Measurements from ENCODE around the gene PSMD12.
"Not testable (repeated sequence)": the region's sequence is repeated elsewhere in the genome, so short reads cannot be mapped to it uniquely, and the experiment has no call there.

PSMD12 gene

DNA sequence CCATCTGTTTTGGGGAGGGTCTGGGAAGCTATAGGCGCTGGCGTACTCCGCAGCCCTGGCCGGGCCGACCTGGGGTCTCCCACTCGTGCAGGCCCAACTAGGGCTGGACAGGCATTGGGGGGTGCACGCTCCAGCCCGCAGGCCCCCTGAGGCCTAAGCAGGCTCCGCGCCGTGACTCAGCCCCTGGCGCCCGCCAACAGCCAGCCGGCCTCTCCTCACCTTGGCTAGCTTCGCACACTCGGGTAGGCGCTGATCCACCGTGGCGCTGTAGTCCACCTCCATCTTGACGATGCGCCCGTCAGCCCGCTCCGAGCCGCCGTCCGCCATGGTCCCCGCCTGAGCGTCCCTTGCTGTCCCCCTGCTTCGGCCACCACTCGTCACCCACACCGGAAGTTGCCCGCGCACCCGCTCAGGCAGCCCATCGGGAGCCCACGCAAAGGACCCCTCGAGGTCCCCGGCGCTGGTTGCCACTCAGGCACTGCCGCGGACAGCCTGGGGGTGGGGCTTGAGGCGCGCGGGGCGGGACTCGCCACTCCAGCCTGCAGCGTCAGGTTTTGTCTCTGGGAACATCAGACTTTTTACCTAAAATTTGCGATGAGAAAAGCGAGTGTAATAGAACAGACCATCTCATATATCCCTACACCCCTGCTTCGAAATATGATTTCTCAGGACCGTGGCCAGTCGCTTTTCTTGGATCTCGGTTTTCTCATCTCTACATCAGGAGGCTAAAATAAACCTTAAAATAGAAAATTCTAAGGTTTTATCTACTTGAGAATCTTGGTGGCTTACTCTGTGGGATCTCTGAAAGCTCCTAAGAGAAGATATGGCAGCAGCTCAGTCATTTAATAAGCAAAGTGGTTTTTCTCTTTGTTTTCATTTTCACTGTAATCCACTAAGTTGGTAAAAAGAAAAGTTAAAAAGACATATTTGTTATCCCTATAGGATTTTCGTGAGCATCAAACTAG, at the start of gene PSMD12:
Gene PSMD12 (minus strand): TSS at position 385 of the 965 bp plus-strand sequence. CDS start 58 bp downstream, at position 327.
- DNase-seq (ENCODE audit: low read depth), result peak; percentile 78

GRCh38 chr17:67415291-67415690, 48.9 kb upstream of the PSMD12 start:
- no peak for DNase-seq (ENCODE audit: low read depth)

DNA sequence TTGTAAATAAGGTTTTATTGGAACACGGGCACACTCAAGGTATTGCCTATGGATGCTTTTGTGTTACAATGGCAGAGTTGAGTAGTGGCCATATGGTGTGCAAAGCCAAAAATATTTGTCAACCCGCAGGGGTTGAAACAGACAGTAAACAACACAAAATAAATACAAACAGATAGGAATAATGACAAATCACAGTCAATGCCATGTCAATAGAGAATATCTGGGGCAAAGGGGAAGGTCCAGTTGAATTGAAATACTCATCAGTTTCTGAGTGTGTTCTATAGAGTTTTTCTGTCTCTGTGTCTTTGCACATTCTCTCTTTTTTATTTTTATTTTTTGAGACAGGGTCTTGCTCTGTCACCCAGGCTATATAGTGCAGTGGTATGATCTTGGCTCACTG, 48.2 kb upstream of the PSMD12 start:
- DNase-seq (ENCODE audit: low read depth), result no peak

GRCh38 chr17:67414130-67414529, 47.8 kb upstream of the PSMD12 start:
- no peak for DNase-seq (ENCODE audit: low read depth)

DNA sequence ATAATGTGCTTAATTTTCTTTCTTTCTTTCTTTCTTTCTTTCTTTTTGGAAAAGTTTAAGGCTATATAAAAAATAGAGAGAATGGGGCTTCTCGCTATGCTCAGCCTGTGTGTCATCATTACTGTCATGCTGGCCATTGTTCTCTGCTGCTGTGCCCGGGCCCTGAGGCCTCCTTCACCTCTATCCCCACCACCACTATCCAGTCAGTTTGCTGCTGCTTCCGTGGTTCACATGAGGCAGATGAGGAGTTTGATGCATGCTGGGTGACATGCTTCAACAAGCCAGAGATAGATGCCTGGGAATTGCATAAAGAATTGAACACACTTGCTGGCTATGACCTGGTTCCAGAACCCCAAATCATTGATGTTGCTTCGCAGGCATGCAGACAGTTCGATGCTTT, 47.0 kb upstream of the PSMD12 start:
- DNase-seq (ENCODE audit: low read depth), result no peak

DNA sequence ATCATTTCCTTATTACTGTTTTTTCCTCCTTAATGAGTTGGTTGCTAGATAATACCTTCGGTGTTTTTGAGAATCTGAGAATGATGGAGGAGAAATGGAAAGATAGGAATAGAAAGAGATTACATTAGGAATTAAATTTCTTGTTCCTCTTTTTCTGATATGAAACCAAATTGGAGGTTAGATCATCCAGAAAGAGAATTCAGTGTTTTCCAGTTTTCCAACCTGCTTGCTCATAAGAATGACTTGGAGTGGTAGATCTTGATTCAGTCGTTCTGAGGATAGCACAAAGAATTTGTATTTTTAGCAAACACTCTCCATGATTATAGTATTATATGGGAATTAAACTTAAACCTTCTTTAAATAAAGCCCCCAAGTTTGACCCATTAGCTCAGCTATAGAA, 46.6 kb upstream of the PSMD12 start:
- DNase-seq (ENCODE audit: low read depth), result no peak

DNA sequence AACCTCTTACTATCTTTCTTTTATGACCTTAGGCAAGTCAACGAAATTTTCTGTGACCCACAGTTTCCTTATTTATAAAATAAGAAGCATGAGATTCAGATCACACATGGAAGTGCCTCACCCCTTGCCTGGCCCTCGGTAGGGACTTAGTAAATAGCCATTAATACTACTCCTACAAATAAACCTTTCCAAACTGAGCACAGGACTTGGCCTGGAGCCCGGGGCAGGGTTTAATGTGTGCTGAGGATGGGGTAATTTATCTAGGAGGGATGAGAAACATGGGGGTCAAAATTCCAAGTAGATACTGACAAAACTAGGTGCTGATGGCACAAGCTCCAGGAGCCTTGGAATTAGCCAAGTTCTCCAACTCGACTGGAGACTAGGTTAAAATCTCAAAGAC, 45.7 kb upstream of the PSMD12 start:
- no peak for DNase-seq (ENCODE audit: low read depth)

DNA sequence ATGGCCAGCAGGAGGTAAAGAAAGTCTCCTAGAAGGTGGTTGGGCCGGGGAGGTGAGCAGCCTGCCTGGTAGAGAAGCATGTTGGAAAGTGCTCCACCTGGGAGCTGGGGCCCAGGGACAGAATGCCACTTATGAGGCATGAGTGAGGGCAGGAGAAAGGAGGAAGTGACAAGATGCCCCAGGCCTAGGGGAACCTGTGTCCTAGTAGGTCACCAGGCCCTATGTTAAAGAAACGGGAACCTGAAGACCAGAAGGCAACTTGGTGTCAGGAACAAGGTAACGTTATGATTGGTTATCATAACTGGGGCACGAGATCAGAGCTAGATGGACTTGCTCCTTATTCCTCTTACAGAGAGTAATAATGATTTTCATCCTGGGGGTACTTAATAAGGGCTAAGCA, 45.0 kb upstream of the PSMD12 start:
- no peak for DNase-seq (ENCODE audit: low read depth)

DNA sequence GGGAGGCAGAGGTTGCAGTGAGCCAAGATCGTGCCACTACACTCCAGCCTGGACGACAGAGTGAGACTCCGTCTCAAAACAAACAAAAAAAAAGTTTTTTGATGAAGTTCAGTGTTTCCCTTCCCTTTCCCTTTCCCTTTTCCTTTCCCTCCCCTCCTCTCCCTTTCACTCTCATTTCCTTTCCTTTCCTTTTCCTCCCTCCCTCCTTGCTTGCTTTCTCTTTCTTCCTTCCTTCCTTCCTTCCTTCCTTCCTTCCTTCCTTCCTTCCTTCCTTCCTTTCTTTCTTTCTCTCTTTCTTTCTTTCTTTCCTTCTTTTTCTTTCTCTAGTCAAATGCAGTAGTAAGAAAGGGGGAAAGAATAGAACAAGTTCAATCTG, 42.1 kb upstream of the PSMD12 start:
- not testable (repeated sequence) for DNase-seq (ENCODE audit: low read depth)

- DNase-seq (ENCODE audit: low read depth), result no peak
These were observed 37.1 kb upstream of the PSMD12 start for GRCh38 chr17:67403483-67403882.

DNA sequence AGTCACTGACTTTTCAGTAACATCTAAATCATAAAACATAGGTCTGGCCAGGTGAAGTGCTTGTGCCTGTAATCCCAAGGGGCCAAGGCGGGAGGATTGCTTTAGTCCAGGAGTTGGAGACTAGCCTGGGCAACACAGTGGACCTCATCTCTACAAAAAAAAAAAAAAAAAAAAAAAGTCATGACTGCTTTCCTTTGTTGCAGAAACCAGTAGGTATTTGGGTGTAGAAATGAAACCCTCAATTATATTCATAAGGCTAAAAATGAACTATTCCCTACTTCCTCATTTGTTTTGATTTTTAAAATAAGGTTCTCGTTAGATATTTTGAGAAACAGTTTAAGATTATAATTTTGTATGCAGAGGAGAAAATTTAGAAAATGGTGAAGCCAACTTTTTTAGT, 36.7 kb upstream of the PSMD12 start:
- DNase-seq (ENCODE audit: low read depth), result no peak

GRCh38 chr17:67401598-67402504, 35.5 kb upstream of the PSMD12 start:
- DNase-seq (ENCODE audit: low read depth), result no peak

DNA sequence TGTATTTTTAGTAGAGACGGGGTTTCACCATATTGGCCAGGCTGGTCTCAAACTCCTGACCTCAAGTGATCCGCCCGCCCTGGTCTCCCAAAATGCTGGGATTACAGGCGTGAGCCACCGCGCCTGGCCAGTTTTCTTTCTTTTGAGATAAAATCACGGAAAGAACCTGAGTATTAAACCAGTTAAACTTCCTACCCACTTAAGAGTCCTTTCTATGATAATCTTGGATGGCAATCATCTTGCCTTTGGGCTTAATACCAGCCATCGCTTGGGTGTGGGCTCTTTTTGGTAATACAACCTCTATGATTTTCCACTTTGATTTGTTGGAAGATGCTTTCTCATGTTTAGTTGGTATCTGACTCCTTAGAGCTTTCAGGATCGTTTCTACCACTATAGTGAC, 34.7 kb upstream of the PSMD12 start:
- no peak for DNase-seq (ENCODE audit: low read depth)

DNA sequence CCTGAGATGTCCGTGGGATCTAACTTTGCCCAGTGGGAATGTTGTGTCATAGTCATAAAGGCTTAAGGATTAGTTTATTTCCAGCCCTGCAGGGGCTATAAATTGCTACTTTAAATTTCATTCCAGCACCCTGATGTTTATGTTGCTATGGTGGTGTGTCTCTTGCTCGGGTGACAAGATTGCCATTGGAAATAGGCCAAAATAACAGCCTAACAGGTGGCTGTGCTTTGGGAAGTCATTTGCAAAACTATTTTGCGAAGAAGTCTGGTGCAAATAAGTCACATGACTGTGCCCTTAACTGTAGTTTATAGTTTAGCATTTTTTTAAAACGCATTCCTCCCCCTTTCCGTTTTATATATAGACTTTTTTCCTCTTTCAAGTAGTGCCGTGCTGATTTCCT, 33.8 kb upstream of the PSMD12 start:
- no peak for DNase-seq (ENCODE audit: low read depth)

- DNase-seq (ENCODE audit: low read depth), result no peak
These were observed 33.3 kb upstream of the PSMD12 start for GRCh38 chr17:67399676-67400075.

DNA sequence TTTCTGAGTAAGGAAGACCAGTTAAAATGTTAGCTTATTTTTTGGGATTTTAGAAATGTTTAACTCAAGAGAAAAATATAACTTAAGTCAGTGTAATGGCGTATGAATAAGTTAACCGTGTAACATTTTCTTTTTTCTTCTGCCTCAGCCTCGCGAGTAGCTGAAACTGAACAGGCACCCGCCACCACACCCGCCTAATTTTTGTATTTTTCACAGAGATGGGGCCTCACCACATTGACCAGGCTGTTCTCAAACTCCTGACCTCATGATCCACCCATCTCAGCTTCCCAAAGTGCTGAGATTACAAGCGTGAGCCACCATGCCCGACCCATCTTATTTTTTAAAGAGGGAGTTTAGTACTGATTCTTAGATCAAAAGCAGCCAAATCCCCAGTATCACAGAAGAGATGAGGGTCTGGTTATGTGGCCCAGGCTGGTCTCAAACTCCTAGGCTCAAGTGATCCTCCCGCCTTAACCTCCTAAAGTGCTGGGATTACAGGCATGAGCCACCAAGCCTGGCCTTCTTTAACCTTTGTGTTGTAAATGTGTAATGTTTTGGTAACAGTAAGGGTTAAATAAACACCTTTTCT, 27.5 kb upstream of the PSMD12 start:
- DNase-seq (ENCODE audit: low read depth), result no peak

- no peak for DNase-seq (ENCODE audit: low read depth)
These were observed 25.7 kb upstream of the PSMD12 start for GRCh38 chr17:67392111-67392510.

- peak; percentile 71 for DNase-seq (ENCODE audit: low read depth)
These were observed 24.4 kb upstream of the PSMD12 start for GRCh38 chr17:67390646-67391361.

DNA sequence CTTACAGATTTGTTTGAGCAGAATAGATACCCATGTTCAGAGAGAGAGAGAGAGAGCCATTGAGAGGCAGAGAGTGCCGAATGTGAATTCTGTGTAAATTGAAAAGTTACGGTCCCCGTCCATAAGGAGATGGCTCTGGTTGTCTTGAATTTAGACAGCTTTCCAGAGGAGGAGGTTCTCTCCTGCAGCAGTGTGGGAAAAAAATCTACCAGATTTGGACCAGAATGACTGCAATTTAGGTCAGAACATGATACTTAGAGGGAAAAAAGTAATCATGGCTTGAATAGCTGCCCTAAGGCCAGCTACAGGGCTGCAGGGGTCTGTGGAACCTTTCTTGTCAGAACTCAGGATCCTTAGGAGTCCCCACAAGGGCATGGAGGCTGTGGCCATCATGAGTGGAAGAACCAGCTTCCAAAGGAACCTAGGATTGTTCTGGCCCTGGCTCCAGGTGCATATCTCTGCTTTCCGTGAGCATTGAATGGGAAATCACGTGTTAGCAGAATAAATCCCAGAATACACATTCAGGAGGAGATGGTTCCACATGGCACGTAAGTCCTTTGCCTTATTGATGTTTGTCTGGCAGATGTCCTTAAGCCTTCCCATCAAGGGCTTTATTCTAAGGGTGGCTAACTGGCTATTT, 23.7 kb upstream of the PSMD12 start:
- DNase-seq (ENCODE audit: low read depth), result no peak

DNA sequence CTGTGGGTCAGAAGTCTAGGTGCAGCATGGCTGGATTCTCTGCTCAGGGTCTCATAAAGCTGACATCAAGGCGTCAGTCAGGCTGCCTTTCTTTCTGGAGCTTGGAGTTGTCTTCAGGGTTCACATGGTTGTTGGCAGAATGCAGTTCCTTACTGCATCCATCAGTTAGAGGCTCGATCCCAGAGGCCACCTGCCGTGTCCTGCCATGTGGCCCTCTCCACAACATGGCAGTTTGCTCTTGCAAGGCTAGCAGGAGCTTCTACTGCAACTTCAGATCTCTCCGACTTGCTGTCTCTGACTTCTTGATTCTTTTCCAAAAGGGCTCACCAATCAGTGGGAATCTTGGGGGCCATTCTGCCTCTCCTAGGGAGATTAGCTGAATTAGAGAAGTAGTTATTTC, 22.6 kb upstream of the PSMD12 start:
- no peak for DNase-seq (ENCODE audit: low read depth)

- DNase-seq (ENCODE audit: low read depth), result not testable (repeated sequence)
These were observed 22.2 kb upstream of the PSMD12 start for GRCh38 chr17:67388536-67388935.
